A204.1 (cell line): ENCODE measurements around the gene PROSER2.
"Not testable (repeated sequence)": the region's sequence is repeated elsewhere in the genome, so short reads cannot be mapped to it uniquely, and the experiment has no call there.

Experiments used
- FAIRE-seq: peaks from 2 replicates; lab custom pipeline; 2012; peaks lifted over from hg19 to GRCh38; lab: Jason Lieb, UNC

The PROSER2 gene

GRCh38 chr10:11837372-11838161 is 14.4 kb downstream of the PROSER2 start:
- no peak for FAIRE-seq

GRCh38 chr10:11838298-11838852 is 15.2 kb downstream of the PROSER2 start:
- no peak for FAIRE-seq

GRCh38 chr10:11841375-11841774 is 18.2 kb downstream of the PROSER2 start:
- no peak for FAIRE-seq

GRCh38 chr10:11842411-11842810 is 19.3 kb downstream of the PROSER2 start:
- FAIRE-seq: no peak

GRCh38 chr10:11845113-11845512 is 22.0 kb downstream of the PROSER2 start:
- no peak for FAIRE-seq

GRCh38 chr10:11846542-11846941 is 23.4 kb downstream of the PROSER2 start:
- no peak for FAIRE-seq

- no peak for FAIRE-seq
These were observed 26.1 kb downstream of the PROSER2 start for GRCh38 chr10:11849277-11849676.

GRCh38 chr10:11849911-11850310 is 26.8 kb downstream of the PROSER2 start:
- no peak for FAIRE-seq

GRCh38 chr10:11851910-11852309 is 28.8 kb downstream of the PROSER2 start:
- no peak for FAIRE-seq

GRCh38 chr10:11852637-11853036 is 29.5 kb downstream of the PROSER2 start:
- FAIRE-seq: not testable (repeated sequence)

GRCh38 chr10:11853468-11853867 is 30.3 kb downstream of the PROSER2 start:
- FAIRE-seq: no peak

- FAIRE-seq: no peak
These were observed 31.1 kb downstream of the PROSER2 start for GRCh38 chr10:11854301-11854700.

- no peak for FAIRE-seq
These were observed 32.9 kb downstream of the PROSER2 start for GRCh38 chr10:11856089-11856488.

GRCh38 chr10:11856678-11857077 is 33.5 kb downstream of the PROSER2 start:
- no peak for FAIRE-seq

- FAIRE-seq: no peak
These were observed 34.9 kb downstream of the PROSER2 start for GRCh38 chr10:11858093-11858492.

- FAIRE-seq: no peak
These were observed 38.2 kb downstream of the PROSER2 start for GRCh38 chr10:11861341-11861740.

GRCh38 chr10:11861811-11862428 is 38.8 kb downstream of the PROSER2 start:
- FAIRE-seq: no peak

- FAIRE-seq: no peak
These were observed 40.4 kb downstream of the PROSER2 start for GRCh38 chr10:11863353-11864109.

- no peak for FAIRE-seq
These were observed 41.6 kb downstream of the PROSER2 start for GRCh38 chr10:11864727-11865126.

GRCh38 chr10:11865561-11865960 is 42.4 kb downstream of the PROSER2 start:
- FAIRE-seq: no peak

- FAIRE-seq: no peak
These were observed 43.2 kb downstream of the PROSER2 start for GRCh38 chr10:11866199-11866925.

GRCh38 chr10:11869219-11869618 is 46.1 kb downstream of the PROSER2 start:
- FAIRE-seq: no peak
